ENCODE data around the gene ADCY2.

The ADCY2 gene

GRCh38 chr5:7869474-7870136 lies 473.7 kb downstream of the ADCY2 start:
- peak; percentile 19 for DNase-seq (ENCODE audit: low spot score)

GRCh38 chr5:7871653-7872052 lies 475.7 kb downstream of the ADCY2 start:
- no peak for DNase-seq (ENCODE audit: low spot score)

GRCh38 chr5:7872517-7873130 lies 476.7 kb downstream of the ADCY2 start:
- DNase-seq (ENCODE audit: low spot score) = no peak

GRCh38 chr5:7873216-7873615 lies 477.3 kb downstream of the ADCY2 start:
- DNase-seq (ENCODE audit: low spot score) = no peak

GRCh38 chr5:7874639-7875038 lies 478.7 kb downstream of the ADCY2 start:
- no peak for DNase-seq (ENCODE audit: low spot score)

GRCh38 chr5:7875151-7875550 lies 479.2 kb downstream of the ADCY2 start:
- DNase-seq (ENCODE audit: low spot score) = no peak

- no peak for DNase-seq (ENCODE audit: low spot score)
These were observed 480.9 kb downstream of the ADCY2 start for GRCh38 chr5:7876867-7877266.

- no peak for DNase-seq (ENCODE audit: low spot score)
These were observed 481.9 kb downstream of the ADCY2 start for GRCh38 chr5:7877851-7878250.

- no peak for DNase-seq (ENCODE audit: low spot score)
These were observed 482.5 kb downstream of the ADCY2 start for GRCh38 chr5:7878381-7878873.
